GF-D8 (cell line): ENCODE data around the gene SLC25A1.
"Not testable (repeated sequence)": the region's sequence is repeated elsewhere in the genome, so short reads cannot be mapped to it uniquely, and the experiment has no call there.

ENCODE experiments used
- DNase-seq: peaks from one replicate; lab custom pipeline; 2025; lab: John Stamatoyannopoulos, UW

The SLC25A1 gene

GRCh38 chr22:19166421-19166820 lies 12.1 kb downstream of the SLC25A1 start:
- no peak for DNase-seq

- DNase-seq, result no peak
Observed at GRCh38 chr22:19164425-19164824, 14.1 kb downstream of the SLC25A1 start.

- DNase-seq, result not testable (repeated sequence)
Observed at GRCh38 chr22:19158649-19159048, 19.9 kb downstream of the SLC25A1 start.

- not testable (repeated sequence) for DNase-seq
Observed at GRCh38 chr22:19156109-19156508, 22.4 kb downstream of the SLC25A1 start.

- DNase-seq, result no peak
Observed at GRCh38 chr22:19152942-19153883, 25.3 kb downstream of the SLC25A1 start.

GRCh38 chr22:19151329-19152191 lies 27.0 kb downstream of the SLC25A1 start:
- DNase-seq, result no peak

GRCh38 chr22:19150482-19151328 lies 27.8 kb downstream of the SLC25A1 start:
- no peak for DNase-seq

- DNase-seq, result no peak
Observed at GRCh38 chr22:19149991-19150390, 28.5 kb downstream of the SLC25A1 start, which contains the start of gene GSC2. GSC2 (minus strand) TSS chr22:19150292; CDS start chr22:19150283, 9 bp downstream.

GRCh38 chr22:19149047-19149883 lies 29.3 kb downstream of the SLC25A1 start:
- DNase-seq, result no peak

- no peak for DNase-seq
Observed at GRCh38 chr22:19148417-19149046, 30.0 kb downstream of the SLC25A1 start.

GRCh38 chr22:19147195-19147780 lies 31.2 kb downstream of the SLC25A1 start:
- no peak for DNase-seq

GRCh38 chr22:19146215-19146968 lies 32.1 kb downstream of the SLC25A1 start:
- no peak for DNase-seq

- no peak for DNase-seq
Observed at GRCh38 chr22:19143967-19144400, 34.6 kb downstream of the SLC25A1 start.

GRCh38 chr22:19143212-19143611 lies 35.3 kb downstream of the SLC25A1 start:
- no peak for DNase-seq

GRCh38 chr22:19142394-19142793 lies 36.1 kb downstream of the SLC25A1 start:
- no peak for DNase-seq

- DNase-seq, result no peak
Observed at GRCh38 chr22:19139974-19140373, 38.6 kb downstream of the SLC25A1 start.

- DNase-seq, result no peak
Observed at GRCh38 chr22:19139001-19139356, 39.6 kb downstream of the SLC25A1 start.

- DNase-seq, result no peak
Observed at GRCh38 chr22:19138217-19139000, 40.1 kb downstream of the SLC25A1 start.
